SW 1271 (cell line): ENCODE results near the gene TSPEAR.

Source experiments
- DNase-seq, 2 experiments: peaks; one replicate each; lab custom pipeline; 2025; lab: John Stamatoyannopoulos, UW

TSPEAR gene

DNA sequence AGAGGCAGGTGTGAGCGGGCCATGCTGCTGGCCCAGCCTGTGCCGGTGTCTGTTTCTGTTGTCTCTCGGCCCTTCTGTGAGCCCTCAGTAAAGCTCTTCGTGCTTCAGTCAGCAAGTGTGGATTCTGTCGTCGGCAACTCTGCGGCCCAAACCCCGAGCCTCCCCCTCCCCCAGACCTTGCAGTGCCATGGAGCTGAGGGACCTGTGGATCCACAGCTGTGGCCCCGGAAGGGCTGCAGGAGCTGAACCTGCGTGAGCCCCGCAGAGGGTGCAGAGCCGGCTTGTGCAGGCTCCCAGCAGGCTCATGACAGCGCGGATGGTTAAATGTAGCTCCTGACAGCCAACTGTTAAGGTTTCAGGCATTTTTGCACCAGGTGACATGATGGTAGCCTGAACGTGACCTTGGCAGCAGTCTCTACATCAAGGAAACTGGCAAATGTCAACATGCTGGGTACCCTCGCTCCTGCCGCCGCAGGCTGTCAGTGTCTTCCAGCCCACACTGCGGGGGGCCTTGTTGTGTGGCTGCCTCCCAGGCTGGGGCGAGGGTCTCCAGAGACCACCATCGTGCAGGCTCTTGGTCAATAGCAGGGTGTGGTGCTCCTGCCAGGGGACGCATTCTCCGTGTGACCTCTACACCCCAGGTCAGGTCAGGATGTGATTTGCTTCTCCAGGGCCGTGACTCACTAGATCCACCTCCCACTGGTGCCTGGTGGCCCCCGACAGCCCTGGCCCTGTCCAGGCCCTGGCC lies 249.1 kb downstream of the TSPEAR start:
- no peak for DNase-seq

DNA sequence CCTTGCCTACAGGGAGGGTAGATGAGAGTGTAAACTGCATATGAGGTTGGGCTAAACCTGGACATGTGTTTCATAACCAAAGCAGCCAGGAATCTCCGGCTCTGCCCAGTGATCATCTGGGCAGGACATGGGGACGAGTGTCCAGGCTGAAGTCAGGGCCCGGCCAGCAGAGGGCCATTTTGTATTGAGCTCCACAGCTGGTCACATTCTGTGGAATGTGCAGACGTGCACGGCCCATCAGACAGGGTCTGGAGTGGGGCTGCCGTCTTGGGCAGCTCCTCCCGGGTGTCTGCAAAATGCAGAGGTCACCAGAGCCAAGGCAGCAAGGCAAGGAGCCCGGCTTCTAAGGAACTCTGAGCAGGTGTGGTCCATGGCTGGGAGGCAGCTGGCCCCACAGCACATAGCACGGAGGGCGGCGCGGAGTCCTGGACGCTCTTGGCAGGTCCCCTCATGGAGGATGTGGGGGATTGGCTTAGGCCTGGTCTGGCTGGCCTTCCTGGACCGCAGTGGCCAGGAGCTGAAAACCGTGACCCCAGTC lies 249.8 kb downstream of the TSPEAR start:
- no peak for DNase-seq

DNA sequence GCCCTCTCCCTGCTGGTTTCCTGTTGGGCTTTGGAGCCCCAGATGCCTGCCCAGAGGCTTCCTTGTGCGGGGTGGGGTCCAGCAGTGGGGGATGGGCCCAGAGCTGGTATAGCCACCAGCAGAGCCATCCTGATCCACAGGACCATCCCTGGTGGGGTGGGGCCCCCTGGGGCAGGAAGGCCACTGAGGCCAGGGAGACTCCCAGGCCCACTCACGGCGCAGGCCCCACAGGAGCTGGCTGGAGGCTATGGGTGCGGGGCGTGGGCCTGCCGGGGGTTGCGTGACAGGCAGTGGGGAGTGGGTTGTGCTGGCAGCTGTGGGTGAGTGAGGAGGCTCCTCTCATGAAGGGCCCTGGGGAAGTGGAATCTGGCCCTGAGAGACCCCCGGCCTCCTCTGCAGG lies 250.4 kb downstream of the TSPEAR start:
- no peak for DNase-seq

DNA sequence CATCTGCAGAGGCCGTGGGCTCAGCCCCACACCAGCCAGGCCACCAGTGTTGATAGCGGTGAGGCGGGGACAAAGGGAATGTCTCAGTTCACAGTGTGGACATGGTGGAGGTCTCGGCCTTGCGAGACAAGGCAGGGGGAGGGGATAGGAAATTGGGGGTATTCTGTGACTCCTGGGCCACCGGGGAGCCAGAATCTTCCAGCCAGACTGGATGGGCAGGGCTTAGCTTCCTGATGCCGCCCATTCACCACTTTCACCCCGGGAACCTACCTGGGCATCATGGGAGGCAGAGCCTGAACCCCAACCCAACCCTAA lies 251.0 kb downstream of the TSPEAR start:
- no peak for DNase-seq

GRCh38 chr21:44459712-44460440 lies 251.5 kb downstream of the TSPEAR start:
- no peak for DNase-seq

- no peak for DNase-seq
These were observed 252.2 kb downstream of the TSPEAR start for GRCh38 chr21:44458971-44459711.

DNA sequence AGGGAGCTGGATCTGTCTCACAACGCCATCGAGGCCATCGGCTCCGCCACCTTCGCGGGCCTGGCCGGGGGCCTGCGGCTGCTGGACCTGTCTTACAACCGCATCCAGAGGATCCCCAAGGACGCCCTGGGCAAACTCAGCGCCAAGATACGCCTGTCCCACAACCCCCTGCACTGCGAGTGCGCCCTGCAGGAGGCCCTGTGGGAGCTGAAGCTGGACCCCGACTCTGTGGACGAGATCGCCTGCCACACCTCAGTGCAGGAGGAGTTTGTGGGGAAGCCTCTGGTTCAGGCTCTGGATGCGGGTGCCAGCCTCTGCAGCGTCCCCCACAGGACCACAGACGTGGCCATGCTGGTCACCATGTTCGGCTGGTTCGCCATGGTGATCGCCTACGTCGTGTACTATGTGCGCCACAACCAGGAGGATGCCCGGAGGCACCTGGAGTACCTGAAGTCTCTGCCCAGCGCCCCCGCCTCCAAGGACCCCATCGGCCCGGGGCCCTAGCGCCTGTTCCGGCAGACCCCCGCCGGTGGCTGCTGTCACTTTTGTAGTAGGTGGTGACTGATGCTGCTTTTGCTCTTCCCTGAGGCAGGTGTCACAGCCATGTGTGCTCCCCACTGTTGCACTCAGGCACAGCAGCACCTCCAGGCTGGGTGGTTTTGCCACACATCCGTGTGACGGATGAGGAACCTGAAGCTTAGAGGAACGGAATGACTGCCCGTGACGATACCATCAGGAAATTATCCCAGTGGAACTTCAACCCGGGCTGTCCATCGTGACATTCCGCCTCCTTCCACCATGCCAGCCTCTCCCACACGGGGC lies 254.2 kb downstream of the TSPEAR start:
- no peak for DNase-seq

GRCh38 chr21:44456214-44456914 lies 255.0 kb downstream of the TSPEAR start:
- no peak for DNase-seq

- DNase-seq, result peak in 1 of 2 experiments; percentile 20
These were observed 255.7 kb downstream of the TSPEAR start for GRCh38 chr21:44455524-44456213.

GRCh38 chr21:44454747-44455523 lies 256.4 kb downstream of the TSPEAR start, which contains the start of gene LRRC3:
TSS of gene LRRC3 (plus strand) at chr21:44455510. CDS start at chr21:44456645, 1,135 bp downstream.
- DNase-seq, result peak in 1 of 2 experiments; percentile 33

GRCh38 chr21:44454058-44454457 lies 257.3 kb downstream of the TSPEAR start:
- DNase-seq, result no peak

DNA sequence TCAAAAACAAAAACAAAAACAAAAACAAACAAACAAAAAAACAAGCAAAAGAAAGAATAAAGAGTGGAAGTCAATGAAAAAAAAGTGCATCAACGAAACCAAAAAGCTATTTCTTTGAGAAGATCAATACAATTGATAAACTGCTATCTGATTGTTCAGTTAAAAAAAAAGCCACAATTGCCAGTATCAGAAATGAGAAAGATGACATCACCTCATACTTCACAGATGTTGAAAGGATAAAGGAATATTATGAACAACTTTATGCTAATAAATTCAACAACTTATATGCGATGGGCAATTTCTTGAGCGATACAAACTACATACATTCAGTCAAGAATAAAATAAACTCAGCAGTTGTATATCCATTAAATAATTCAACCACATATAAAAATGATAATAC lies 258.3 kb downstream of the TSPEAR start:
- DNase-seq, result no peak

DNA sequence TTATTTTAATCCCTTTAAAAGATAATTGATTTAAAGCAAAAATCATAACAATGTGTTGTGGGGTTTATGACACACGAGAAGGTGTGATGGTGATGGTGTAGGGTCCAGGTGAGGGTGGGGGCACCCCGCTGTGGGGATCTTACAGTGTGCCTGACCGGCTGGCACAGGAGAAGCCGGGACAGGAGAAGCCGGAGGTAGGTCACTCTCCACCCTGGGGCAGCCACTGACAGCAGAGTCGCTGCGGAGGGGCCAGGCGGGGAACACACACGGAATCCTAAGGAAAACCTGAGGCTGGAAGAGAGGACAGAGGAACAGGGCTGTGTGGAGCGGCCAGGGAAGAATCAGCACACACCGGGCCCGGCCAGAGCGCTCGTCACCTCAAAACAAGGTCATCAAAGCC lies 260.4 kb downstream of the TSPEAR start:
- DNase-seq, result no peak

DNA sequence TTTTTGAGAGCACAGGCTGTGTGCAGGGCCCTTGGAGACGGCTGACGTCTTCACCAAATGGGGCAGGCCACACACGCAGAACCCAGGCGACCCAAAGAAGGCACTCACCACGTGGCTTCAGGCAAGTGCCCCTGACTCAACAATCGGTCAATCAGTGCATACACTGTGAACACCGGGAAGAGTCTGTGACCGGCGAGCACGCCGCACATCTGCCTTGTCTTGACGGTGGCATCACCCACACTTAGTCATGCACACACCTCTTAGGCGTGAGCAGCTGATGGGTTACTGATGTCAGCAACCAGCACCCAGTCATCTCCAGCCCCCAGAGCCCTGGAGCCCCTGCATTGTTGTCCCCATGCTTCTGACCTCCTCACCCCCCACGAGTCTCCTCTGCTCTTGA lies 261.0 kb downstream of the TSPEAR start:
- DNase-seq, result no peak

- no peak for DNase-seq
These were observed 261.7 kb downstream of the TSPEAR start for GRCh38 chr21:44449473-44450363.

DNA sequence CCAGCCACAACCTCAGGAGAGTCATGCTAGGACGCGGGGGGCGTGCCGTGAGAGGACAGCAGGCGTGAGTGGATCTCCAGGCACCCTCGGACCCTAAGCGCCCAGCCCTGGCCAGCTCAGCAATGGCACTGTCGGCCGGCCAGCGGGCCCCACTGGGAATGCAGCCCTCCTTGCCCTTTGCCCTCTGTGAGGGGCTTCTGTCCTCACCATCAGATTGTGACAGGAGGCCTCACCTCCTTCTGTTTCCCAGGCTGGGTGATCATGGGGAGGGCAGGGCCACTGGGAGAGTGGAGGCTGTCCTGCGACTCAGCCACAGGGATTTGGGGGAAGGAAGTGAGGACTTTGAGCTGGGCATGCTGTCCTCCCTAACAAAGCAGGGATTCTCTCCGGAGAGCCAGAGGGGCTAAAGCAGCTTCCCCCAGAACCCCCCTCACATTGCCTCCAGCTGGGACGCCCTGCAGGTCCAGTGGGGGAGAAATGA lies 262.7 kb downstream of the TSPEAR start:
- DNase-seq, result no peak
